ENCODE results near the gene ERBB4. TPM values are rescaled to one million over a fixed set of nuclear protein-coding genes. Genes with fewer than 3 reads are reported as not detected.

The ERBB4 gene
- total RNA-seq, 2 experiments from 2014 or later = not detected

- BruUV-seq (replicated peaks) = no TSS peak
- Histone ChIP-seq H3K4me2 (ENCODE audit: low read length) (no peak overlapping the region), H3K79me2 (ENCODE audit: insufficient read depth, low read depth, low read length) (no peaks in the 10 kb centered on the region), H2AFZ (ENCODE audit: low read length) (no peak overlapping the region), H3K4me3 (ENCODE audit: low read depth, low read length, poor library complexity, severe bottlenecking) (no peak overlapping the region), H4K20me1 (ENCODE audit: insufficient read depth, low read length) (no peaks in the 10 kb centered on the region), H3K9me3 (ENCODE audit: low read length) (no peaks in the 10 kb centered on the region), H3K4me1 (ENCODE audit: insufficient read depth, low read length, poor library complexity, severe bottlenecking) (no peaks in the 10 kb centered on the region), H3K27ac (ENCODE audit: low read depth, low read length, poor library complexity, severe bottlenecking) (no peak overlapping the region), H3K36me3 (ENCODE audit: insufficient read depth, low read length) (no peaks in the 10 kb centered on the region), H3K9me2 (ENCODE audit: insufficient read depth, low read length) (no peaks in the 10 kb centered on the region)
- TF ChIP-seq CTCF (conservative IDR thresholded peaks at IDR 0.05; ENCODE audit: low read length) = no peak
- TF ChIP-seq EZH2phosphoT487 (IDR thresholded peaks at IDR 0.05; ENCODE audit: borderline replicate concordance, low read depth, low read length) = no peak
- POLR2A ChIA-PET = no interaction called here
- intact Hi-C loops (cut with micrococcal nuclease; ENCODE audit: unreplicated experiment) = no loop called here
- no peak for DNase-seq (ENCODE audit: low spot score)
- CTCF ChIA-PET (ENCODE audit: unreplicated experiment) = no interaction called here
Observed at GRCh38 chr2:211867845-211868451, 670.7 kb downstream of the ERBB4 start.

GRCh38 chr2:211864328-211864727 lies 674.3 kb downstream of the ERBB4 start:
- DNase-seq (ENCODE audit: low spot score) = no peak
- Histone ChIP-seq H3K9me2 (ENCODE audit: insufficient read depth, low read length) (no peaks in the 10 kb centered on the region), H3K4me1 (ENCODE audit: insufficient read depth, low read length, poor library complexity, severe bottlenecking) (no peaks in the 10 kb centered on the region), H3K79me2 (ENCODE audit: insufficient read depth, low read depth, low read length) (no peaks in the 10 kb centered on the region), H3K27ac (ENCODE audit: low read depth, low read length, poor library complexity, severe bottlenecking) (no peak overlapping the region), H3K9me3 (ENCODE audit: low read length) (peaks cover 6% of the 10 kb centered on the region; the same call in 1 of the 2 replicates), H2AFZ (ENCODE audit: low read length) (no peak overlapping the region), H3K4me3 (ENCODE audit: low read depth, low read length, poor library complexity, severe bottlenecking) (no peak overlapping the region), H4K20me1 (ENCODE audit: insufficient read depth, low read length) (no peaks in the 10 kb centered on the region), H3K36me3 (ENCODE audit: insufficient read depth, low read length) (no peaks in the 10 kb centered on the region), H3K4me2 (ENCODE audit: low read length) (no peak overlapping the region)
- intact Hi-C loops (cut with micrococcal nuclease; ENCODE audit: unreplicated experiment) = no loop called here
- ChIA-PET CTCF (ENCODE audit: unreplicated experiment) (no interaction called here), POLR2A (no interaction called here)
- TF ChIP-seq EZH2phosphoT487 (IDR thresholded peaks at IDR 0.05; ENCODE audit: borderline replicate concordance, low read depth, low read length) = no peak
- no peak for TF ChIP-seq CTCF (conservative IDR thresholded peaks at IDR 0.05; ENCODE audit: low read length)
- BruUV-seq (replicated peaks) = no TSS peak

GRCh38 chr2:211860224-211860623 lies 678.4 kb downstream of the ERBB4 start:
- POLR2A ChIA-PET = no interaction called here

More at GRCh38 chr2:211860224-211860623, 678.4 kb downstream of the ERBB4 start:
- CTCF ChIA-PET (ENCODE audit: unreplicated experiment) = no interaction called here
- H3K9me3 ChIP-seq (ENCODE audit: low read length) = peaks cover 6% of the 10 kb centered on the region; the same call in 1 of the 2 replicates
- DNase-seq (ENCODE audit: low spot score) = no peak
- H3K27ac ChIP-seq (ENCODE audit: low read depth, low read length, poor library complexity, severe bottlenecking) = no peak overlapping the region
- intact Hi-C loops (cut with micrococcal nuclease; ENCODE audit: unreplicated experiment) = no loop called here
- no peak overlapping the region for H3K4me3 ChIP-seq (ENCODE audit: low read depth, low read length, poor library complexity, severe bottlenecking)
- H4K20me1 ChIP-seq (ENCODE audit: insufficient read depth, low read length) = no peaks in the 10 kb centered on the region; the same call in 1 of the 2 replicates
- H3K9me2 ChIP-seq (ENCODE audit: insufficient read depth, low read length) = no peaks in the 10 kb centered on the region
- TF ChIP-seq EZH2phosphoT487 (IDR thresholded peaks at IDR 0.05; ENCODE audit: borderline replicate concordance, low read depth, low read length) (no peak), CTCF (conservative IDR thresholded peaks at IDR 0.05; ENCODE audit: low read length) (no peak)
- no peak overlapping the region for H2AFZ ChIP-seq (ENCODE audit: low read length)
- no peaks in the 10 kb centered on the region for H3K79me2 ChIP-seq (ENCODE audit: insufficient read depth, low read depth, low read length)
- H3K36me3 ChIP-seq (ENCODE audit: insufficient read depth, low read length) = no peaks in the 10 kb centered on the region
- BruUV-seq (replicated peaks) = no TSS peak
- no peaks in the 10 kb centered on the region for H3K4me1 ChIP-seq (ENCODE audit: insufficient read depth, low read length, poor library complexity, severe bottlenecking)
- no peak overlapping the region for H3K4me2 ChIP-seq (ENCODE audit: low read length)
